ENCODE results near the gene CD101. TPM values are rescaled to one million over a fixed set of nuclear protein-coding genes. Genes with fewer than 3 reads are reported as not detected.

CD101 gene
- total RNA-seq, 2 experiments from 2014 or later: 2.1 to 2.2 TPM

- POLR2A ChIA-PET: interaction anchor here (1.0 to 1.2 kb wide), 2 partner anchors 26 to 76 kb away, joined by 3 read pairs; partner anchors contain the start of gene TTF2
- Histone ChIP-seq H3K9me3 (ENCODE audit: control insufficient read depth in 1 of 2, insufficient read depth in 1 of 2, low read length in 2 of 2) (no peaks in the 10 kb centered on the region), H3K27me3 (ENCODE audit: control insufficient read depth in 1 of 2, insufficient read depth in 2 of 2, low read length in 2 of 2) (no peaks in the 10 kb centered on the region), H3K4me3 (ENCODE audit: low read length) (no peak overlapping the region), H3K27ac (ENCODE audit: low read depth in 1 of 2, low read length in 2 of 2) (no peak overlapping the region), H3K4me1 (ENCODE audit: insufficient read depth, low read length) (peaks cover 32% of the 10 kb centered on the region), H3K36me3 (ENCODE audit: insufficient read depth, low read length) (no peaks in the 10 kb centered on the region)
- no peaks in the 10 kb centered on the region for H3K27me3 Mint-ChIP-seq
- H3K4me1 Mint-ChIP-seq (ENCODE audit: low read depth): peaks cover 39% of the 10 kb centered on the region
- CTCF ChIA-PET: interaction anchor here (0.7 kb wide), 1 partner anchor 20 kb away, joined by 4 read pairs; no protein-coding TSS in a partner anchor
- no peak for TF ChIP-seq CTCF (IDR thresholded peaks at IDR 0.05)
- no peak for DNase-seq
- H3K36me3 Mint-ChIP-seq (ENCODE audit: low read depth): no peaks in the 10 kb centered on the region
- intact Hi-C loops (cut with DNase I, micrococcal nuclease): no loop called here
- no peak overlapping the region for H3K4me3 Mint-ChIP-seq
- ATAC-seq (ENCODE audit: poor library complexity): no peak
- H3K27ac Mint-ChIP-seq: no peak overlapping the region
- no peaks in the 10 kb centered on the region for H3K9me3 Mint-ChIP-seq
These were observed 17.9 kb upstream of the CD101 start for GRCh38 chr1:116983678-116984077.

- CTCF ChIA-PET: no interaction called here
These were observed 17.0 kb upstream of the CD101 start for GRCh38 chr1:116984406-116985160.

More at GRCh38 chr1:116984406-116985160, 17.0 kb upstream of the CD101 start:
- Histone ChIP-seq H3K27ac (ENCODE audit: low read depth in 1 of 2, low read length in 2 of 2) (no peak overlapping the region), H3K27me3 (ENCODE audit: control insufficient read depth in 1 of 2, insufficient read depth in 2 of 2, low read length in 2 of 2) (no peaks in the 10 kb centered on the region), H3K4me3 (ENCODE audit: low read length) (no peak overlapping the region), H3K9me3 (ENCODE audit: control insufficient read depth in 1 of 2, insufficient read depth in 1 of 2, low read length in 2 of 2) (no peaks in the 10 kb centered on the region), H3K4me1 (ENCODE audit: insufficient read depth, low read length) (peaks cover 35% of the 10 kb centered on the region), H3K36me3 (ENCODE audit: insufficient read depth, low read length) (no peaks in the 10 kb centered on the region)
- no peak for ATAC-seq (ENCODE audit: poor library complexity)
- no peak for TF ChIP-seq CTCF (IDR thresholded peaks at IDR 0.05)
- Mint-ChIP-seq H3K27ac (peak overlapping the region; percentile 91), H3K27me3 (no peaks in the 10 kb centered on the region), H3K4me3 (peak overlapping the region; percentile 68), H3K9me3 (no peaks in the 10 kb centered on the region), H3K4me1 (ENCODE audit: low read depth) (peaks cover 47% of the 10 kb centered on the region), H3K36me3 (ENCODE audit: low read depth) (no peaks in the 10 kb centered on the region)
- no peak for DNase-seq
- intact Hi-C loops (cut with DNase I, micrococcal nuclease): loop anchor here (5.0 kb wide), 5 partner anchors 52 to 257 kb away; partner anchors contain the start of gene CD2 (in 1 of the 2)
- POLR2A ChIA-PET: interaction anchor here (0.7 to 1.2 kb wide), 3 partner anchors 25 to 247 kb away, joined by 3 read pairs; partner anchors contain the start of gene TTF2
